Measurements from ENCODE around the gene SYNDIG1.
A peak's percentile ranks its signal among the peaks of the same experiment; 100 is the strongest.
"Not testable (repeated sequence)": the region's sequence is repeated elsewhere in the genome, so short reads cannot be mapped to it uniquely, and the experiment has no call there.

SYNDIG1 gene

DNA sequence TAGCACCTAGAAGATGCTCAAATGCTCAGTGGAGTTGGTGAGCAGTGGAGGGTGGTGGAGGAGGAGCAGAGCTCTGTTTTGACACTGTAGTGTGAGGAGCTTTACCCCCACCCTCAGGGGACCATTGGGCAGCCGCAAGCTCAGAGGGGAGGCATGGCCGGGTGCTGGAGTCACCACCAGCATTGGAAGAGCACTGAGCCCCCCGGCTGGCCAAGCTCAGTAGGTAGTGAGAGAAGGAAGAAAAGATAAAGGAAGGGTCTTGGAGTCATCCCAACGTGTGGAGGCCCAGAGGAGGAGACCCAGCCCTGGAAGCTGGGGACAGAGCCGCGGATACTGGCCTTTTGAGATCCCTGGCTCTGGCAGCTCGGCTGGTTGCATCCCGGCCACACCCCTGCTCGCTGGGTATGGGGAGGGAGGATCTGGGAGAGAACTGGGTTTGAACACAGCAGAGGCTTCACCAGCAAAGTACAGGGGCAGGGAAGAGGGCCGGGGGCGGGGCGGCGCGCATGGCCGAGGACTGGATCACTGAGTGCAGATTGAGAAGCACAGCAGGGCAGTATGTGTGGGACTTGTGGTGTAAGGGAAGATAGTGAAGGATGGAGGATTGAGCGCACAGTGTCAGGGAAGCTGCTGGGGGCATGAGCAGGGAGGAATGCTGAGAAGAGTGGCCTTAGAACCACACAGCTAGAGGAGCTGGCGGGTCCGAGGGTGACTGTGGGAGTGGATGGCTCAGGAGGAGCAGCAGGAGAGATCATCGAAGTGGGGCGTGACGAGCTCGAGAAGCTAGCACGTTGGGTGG, 24.4 kb downstream of the SYNDIG1 start:
- DNase-seq (ENCODE audit: low spot score) = no peak

GRCh38 chr20:24494460-24494920, 25.1 kb downstream of the SYNDIG1 start:
- DNase-seq (ENCODE audit: low spot score) = no peak

DNA sequence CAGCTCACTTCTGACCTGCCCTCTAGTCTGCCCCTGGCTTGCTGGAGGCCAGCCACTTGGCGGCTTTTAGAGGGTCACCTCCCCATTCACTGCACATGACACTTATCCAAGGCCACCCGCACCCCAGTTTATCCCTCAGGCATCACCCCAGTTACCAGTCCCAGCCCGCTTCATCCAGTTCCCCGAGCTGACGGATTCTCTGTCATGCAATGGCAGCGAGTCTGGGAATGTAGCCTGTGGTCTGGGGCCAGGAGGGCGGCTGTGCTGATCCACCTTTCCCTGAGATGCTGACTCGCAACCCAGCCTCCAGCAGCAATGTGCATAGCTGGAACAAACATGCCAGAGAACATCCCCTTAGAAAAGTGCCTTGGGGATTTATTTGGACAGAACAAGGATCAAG, 25.8 kb downstream of the SYNDIG1 start:
- no peak for DNase-seq (ENCODE audit: low spot score)

- DNase-seq (ENCODE audit: low spot score) = no peak
Measured at GRCh38 chr20:24497851-24498250, 28.4 kb downstream of the SYNDIG1 start.

DNA sequence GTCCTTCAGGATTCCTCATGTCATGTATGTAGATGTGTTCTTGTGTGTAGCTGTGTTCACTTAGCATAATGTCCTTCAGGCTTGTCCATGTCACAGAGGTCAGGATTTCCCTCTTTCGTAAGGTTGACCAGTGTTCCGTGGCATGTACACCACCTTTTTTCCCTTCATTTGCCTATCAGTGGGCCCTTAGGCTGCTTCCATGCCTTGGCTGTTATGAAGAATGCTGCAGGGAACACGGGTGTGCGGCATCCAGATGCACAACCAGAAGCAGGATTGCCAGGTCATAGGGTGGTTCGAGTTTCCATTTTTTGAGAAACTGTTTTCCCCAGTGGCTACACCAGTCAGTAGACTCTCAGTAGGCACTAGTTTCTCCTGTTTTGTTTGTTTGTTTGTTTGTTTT, 29.2 kb downstream of the SYNDIG1 start:
- DNase-seq (ENCODE audit: low spot score) = no peak

DNA sequence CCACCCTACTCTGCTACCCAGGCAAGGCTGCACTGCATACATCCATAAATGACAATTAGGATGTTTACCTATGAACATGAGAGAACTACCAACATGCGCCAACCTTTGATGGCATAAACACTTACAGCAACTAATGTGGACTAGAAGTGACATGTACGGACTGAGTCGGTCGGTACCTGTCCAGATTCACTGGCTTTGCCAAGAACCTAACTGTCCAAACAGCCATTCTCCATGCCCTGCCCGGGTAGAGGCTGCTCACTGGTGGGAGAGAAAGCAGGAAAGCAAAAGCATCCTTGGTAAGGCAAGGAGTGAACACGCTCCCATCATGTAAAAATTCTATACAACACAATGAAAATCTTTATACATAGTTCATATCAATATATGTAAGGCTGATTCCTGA, 30.0 kb downstream of the SYNDIG1 start:
- DNase-seq (ENCODE audit: low spot score) = no peak

GRCh38 chr20:24501764-24502556, 32.5 kb downstream of the SYNDIG1 start:
- DNase-seq (ENCODE audit: low spot score) = peak; percentile 24

- DNase-seq (ENCODE audit: low spot score) = no peak
Measured at GRCh38 chr20:24502661-24503060, 33.2 kb downstream of the SYNDIG1 start.

DNA sequence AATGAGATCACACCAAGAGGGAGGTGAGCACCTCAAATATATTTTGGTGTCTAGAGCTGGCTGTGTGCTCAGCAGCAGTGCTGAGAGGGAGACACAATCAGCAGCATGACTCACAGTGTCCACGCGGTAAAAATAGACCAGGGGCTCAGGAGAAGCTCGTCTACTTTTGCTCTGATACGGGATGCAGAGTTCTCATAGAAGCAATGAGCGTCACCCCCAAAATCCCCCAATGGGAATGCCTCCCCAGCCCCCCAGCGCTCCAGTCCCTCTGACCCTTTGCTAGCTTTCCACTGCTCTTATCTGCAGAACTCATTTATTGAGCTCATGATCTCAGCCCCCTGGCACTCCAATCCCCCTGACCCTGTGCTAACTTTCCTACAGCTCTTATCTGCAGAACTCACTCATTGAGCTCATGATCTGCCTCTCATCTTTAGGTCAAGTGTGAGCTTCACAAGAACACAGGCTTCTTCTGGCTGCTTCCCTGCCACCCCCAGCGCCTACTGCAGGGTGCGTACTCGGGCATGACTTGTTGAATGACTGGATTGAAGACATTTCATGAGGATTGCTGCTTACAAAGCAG, 34.0 kb downstream of the SYNDIG1 start:
- DNase-seq (ENCODE audit: low spot score) = no peak

- no peak for DNase-seq (ENCODE audit: low spot score)
Measured at GRCh38 chr20:24504331-24505285, 35.2 kb downstream of the SYNDIG1 start.

GRCh38 chr20:24506146-24506545, 36.7 kb downstream of the SYNDIG1 start:
- DNase-seq (ENCODE audit: low spot score) = no peak

DNA sequence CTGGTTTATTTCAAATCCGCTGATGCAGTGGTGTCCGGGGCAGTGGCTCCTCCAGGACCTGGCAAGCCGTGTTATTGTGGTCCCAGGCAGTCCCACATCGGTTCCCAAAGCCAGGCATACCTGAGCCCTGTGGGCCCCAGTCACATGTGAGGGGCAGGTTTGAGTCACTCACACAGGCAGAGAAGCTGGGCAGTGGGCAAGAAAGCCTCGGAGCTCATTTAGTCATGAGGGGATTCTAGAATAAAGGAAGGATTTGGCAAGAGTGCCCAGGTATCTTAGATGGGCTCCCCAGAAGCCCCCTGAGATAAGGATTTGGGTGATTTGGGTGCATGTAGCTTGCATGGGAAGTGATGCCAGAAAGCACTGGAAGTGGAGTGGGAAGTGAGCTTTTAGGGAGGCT, 37.3 kb downstream of the SYNDIG1 start:
- DNase-seq (ENCODE audit: low spot score) = no peak

- no peak for DNase-seq (ENCODE audit: low spot score)
Measured at GRCh38 chr20:24507182-24507853, 37.9 kb downstream of the SYNDIG1 start.

DNA sequence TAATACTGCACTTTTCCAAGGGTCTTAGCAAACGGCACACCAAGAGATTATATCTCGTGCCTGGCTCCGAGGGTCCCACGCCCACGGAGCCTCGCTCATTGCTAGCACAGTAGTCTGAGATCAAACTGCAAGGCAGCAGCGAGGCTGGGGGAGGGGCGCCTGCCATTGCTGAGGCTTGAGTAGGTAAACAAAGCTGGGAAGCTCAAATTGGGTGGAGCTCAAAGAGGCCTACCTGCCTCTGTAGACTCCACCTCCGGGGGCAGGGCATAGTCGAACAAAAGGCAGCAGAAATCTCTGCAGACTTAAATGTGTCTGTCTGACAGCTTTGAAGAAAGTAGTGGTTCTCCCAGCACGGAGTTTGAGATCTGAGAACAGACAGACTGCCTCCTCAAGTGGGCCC, 43.0 kb downstream of the SYNDIG1 start:
- not testable (repeated sequence) for DNase-seq (ENCODE audit: low spot score)

DNA sequence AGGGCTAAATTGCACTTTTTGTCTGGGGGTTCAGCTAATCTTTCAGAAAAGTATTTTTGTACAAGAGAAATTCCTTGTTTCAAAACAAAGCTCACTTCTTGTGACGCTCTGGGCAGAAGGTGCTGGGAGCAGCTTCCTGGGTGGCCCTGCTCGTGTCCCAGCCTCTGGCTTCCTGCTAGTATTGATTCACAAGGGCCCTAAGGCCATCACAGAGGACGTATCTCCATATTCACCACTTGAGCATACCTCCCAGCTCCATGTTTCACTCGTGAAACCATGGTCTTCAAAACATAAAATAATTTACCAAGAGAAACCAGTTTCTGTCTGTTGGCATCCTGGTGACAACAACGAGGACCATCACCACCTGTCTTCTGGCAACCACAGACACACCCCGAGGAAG, 49.1 kb downstream of the SYNDIG1 start:
- no peak for DNase-seq (ENCODE audit: low spot score)

GRCh38 chr20:24519476-24519875, 50.0 kb downstream of the SYNDIG1 start:
- DNase-seq (ENCODE audit: low spot score) = no peak

DNA sequence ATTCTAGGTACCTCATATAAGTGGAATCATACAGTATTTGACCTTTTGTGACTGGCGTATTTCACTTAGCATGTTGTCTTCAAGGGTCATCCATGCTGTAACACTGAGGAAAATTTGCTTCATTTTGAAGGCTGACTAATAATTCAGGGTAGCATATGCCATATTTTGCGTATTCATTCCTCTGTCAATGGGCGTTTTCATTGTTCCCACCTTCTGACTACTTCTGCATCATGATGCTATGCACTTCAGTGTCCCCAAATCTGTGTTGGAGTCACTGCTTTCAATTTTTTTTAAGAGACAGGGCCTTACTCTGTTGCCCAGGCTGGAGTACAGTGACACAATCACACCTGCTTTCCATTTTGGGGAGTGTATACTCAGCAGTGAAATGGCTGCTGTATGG, 51.6 kb downstream of the SYNDIG1 start:
- no peak for DNase-seq (ENCODE audit: low spot score)

DNA sequence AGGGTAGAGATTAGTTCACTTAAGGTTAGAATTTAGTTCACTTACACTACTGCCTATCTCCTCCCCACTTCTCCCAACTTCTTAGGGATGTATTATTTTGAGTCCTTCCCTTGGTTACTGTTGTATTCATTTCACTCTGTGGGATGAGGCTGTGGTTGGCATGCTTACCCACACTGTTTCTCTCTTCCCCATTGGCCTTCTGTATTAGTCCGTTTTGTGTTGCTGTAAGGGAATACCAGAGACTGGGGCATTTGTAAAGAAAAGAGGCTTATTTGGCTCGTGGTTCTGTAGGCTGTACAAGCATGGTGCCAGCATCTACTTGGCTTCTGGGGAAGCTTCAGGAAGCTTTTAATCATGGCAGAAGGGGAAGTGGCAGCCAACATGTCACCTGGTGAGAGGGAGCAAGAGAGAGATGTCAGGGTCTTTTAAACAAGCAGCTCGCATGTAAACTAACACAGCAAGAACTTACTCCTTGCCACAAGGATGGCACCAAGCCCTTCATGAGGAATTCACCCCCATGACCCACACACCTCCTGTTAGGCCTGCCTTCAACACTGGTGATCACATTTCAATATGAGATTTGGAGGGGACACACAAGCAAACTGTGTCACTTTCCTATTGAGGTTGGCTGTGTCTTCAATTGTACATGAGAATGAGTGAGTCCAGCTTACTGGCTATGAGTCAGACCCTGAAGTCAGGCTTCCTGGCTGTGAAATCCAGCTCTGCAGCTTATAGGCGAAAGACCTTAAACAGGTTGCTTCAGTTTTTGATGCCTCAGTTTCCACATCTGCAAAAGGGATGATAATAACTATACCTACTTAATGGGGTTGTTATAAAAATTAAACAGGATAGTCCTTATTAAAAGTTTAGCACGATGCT, 53.3 kb downstream of the SYNDIG1 start:
- DNase-seq (ENCODE audit: low spot score) = no peak

- no peak for DNase-seq (ENCODE audit: low spot score)
Measured at GRCh38 chr20:24523661-24524060, 54.2 kb downstream of the SYNDIG1 start.

All from COLO829 (cell line).